CD4-positive, alpha-beta memory T cell (primary cell): Measurements from ENCODE around the gene RAPH1. TPM values are rescaled to one million over a fixed set of nuclear protein-coding genes. Genes with fewer than 3 reads are reported as not detected.
"Not testable (repeated sequence)": the region's sequence is repeated elsewhere in the genome, so short reads cannot be mapped to it uniquely, and the experiment has no call there.

Source experiments
- CTCF ChIA-PET: fragments of 350-600 bp; sonication (Branson Sonifier 250); formaldehyde crosslinking; loops from one replicate; lab custom pipeline; 2021; ENCODE audit warnings: inconsistent platforms; ENCODE audit not compliant: partially characterized antibody; lab: Charles Lee
- POLR2A ChIA-PET: fragments of 350-600 bp; sonication (Branson Sonifier 250); formaldehyde crosslinking; loops from one replicate; lab custom pipeline; 2021; ENCODE audit not compliant: partially characterized antibody; lab: Charles Lee
- DNase-seq, 5 donors: peaks; one replicate each; pipeline versions ENCODE4 v3.0.0 to v3.0.0-alpha.2; 2020 to 2022; ENCODE audit warnings: mixed read lengths in 1 of 5
- H3K27ac ChIP-seq: one replicate; pipeline ENCODE4 v1.7.0; 2013; ENCODE audit warnings: low read depth, low read length
- H3K27me3 ChIP-seq: 2 replicates; pipeline ENCODE4 v1.7.0; 2013; ENCODE audit warnings: mild to moderate bottlenecking, low read length, moderate library complexity; ENCODE audit not compliant: insufficient read depth
- H3K36me3 ChIP-seq: 2 replicates; pipeline ENCODE4 v1.7.0; 2013; ENCODE audit warnings: mild to moderate bottlenecking, low read length, moderate library complexity; ENCODE audit not compliant: insufficient read depth
- H3K4me1 ChIP-seq: 2 replicates; pipeline ENCODE4 v1.7.0; 2013; ENCODE audit warnings: mild to moderate bottlenecking, low read length, moderate library complexity; ENCODE audit not compliant: insufficient read depth
- H3K4me3 ChIP-seq, 2 donors: one replicate each; pipeline ENCODE4 v1.7.0; 2013; ENCODE audit warnings: low read length in 2 of 2, mild to moderate bottlenecking in 1 of 2
- H3K9me3 ChIP-seq, 2 donors: one replicate each; pipeline ENCODE4 v1.7.0; 2013; ENCODE audit warnings: low read length in 2 of 2, control low read depth in 1 of 2; ENCODE audit not compliant: control insufficient read depth in 1 of 2
- H3K27ac Mint-ChIP-seq, 7 donors: one replicate each; pipeline ENCODE4 v1.8.0; 2020 to 2021; ENCODE audit warnings: mixed read lengths in 7 of 7, mild to moderate bottlenecking in 6 of 7, inconsistent platforms in 3 of 7, moderate library complexity in 3 of 7
- H3K27me3 Mint-ChIP-seq, 2 donors: one replicate each; pipeline ENCODE4 v1.8.0; 2020 to 2021; ENCODE audit warnings: mixed read lengths in 2 of 2
- H3K36me3 Mint-ChIP-seq, 2 donors: one replicate each; pipeline ENCODE4 v1.8.0; 2020 to 2021; ENCODE audit warnings: mixed read lengths in 2 of 2, inconsistent platforms in 1 of 2, mild to moderate bottlenecking in 1 of 2
- H3K4me1 Mint-ChIP-seq, 4 donors: one replicate each; pipeline ENCODE4 v1.8.0; 2020 to 2021; ENCODE audit warnings: mixed read lengths in 4 of 4, mild to moderate bottlenecking in 1 of 4
- H3K4me3 Mint-ChIP-seq, 8 donors: one replicate each; pipeline ENCODE4 v1.8.0; 2020 to 2021; ENCODE audit warnings: mixed read lengths in 8 of 8, mild to moderate bottlenecking in 7 of 8, moderate library complexity in 6 of 8, inconsistent platforms in 3 of 8
- H3K9me3 Mint-ChIP-seq, 8 donors: one replicate each; pipeline ENCODE4 v1.8.0; 2020 to 2021; ENCODE audit warnings: mixed read lengths in 8 of 8, mild to moderate bottlenecking in 5 of 8, inconsistent platforms in 3 of 8, moderate library complexity in 1 of 8
- intact Hi-C: fragments of 100-400 bp; cut with micrococcal nuclease; formaldehyde crosslinking; loops from one replicate; pipeline ENCODE4 v1.15.1; 2023
- polyA plus RNA-seq, 2 donors: library from polyadenylated mRNA; unstranded; fragments of 300-500 nt; fragmentation: Illumina TruSeq; gene quantifications; one replicate each; pipeline ENCODE4 v1.2.3, GENCODE V29; 2021
- total RNA-seq, 2 experiments: library from RNA; stranded (reverse); gene quantifications; one replicate each; pipeline ENCODE4 v1.2.3, GENCODE V29; 2021

Gene RAPH1
- total and polyA plus RNA-seq, 4 experiments from 2014 or later: 1.0 to 2.6 (median 1.6) TPM

DNA sequence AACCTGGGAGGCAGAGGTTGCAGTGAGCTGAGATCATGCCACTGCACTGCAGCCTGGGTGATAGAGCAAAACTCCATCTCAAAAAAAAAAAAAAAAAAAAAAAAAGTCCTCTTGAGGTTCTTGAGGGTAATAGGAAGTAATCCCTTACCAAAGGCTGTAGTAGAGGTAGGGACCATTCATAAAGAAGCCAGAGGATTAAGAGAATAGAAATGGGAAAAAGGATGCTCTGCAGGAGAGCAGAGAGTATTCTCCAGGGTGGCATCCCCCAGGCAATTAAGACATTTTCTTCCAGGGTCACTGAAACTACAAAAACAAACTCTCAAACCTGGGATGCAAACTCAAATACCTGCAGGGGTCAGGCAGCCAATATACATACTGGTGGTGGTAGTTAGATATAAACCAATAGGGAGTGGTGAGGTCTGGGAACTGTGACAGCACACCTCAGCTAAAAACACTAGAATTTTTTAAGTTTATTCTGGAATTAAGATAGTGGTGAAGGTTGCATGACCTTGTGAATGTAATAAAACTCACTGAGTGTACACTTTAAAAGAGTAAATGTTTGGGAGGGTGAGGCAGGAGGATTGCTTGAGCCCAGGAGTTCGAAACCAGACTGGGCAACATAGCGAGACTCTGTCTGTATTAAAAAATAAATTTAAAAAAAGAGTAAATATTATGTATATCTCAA lies 24.7 kb downstream of the RAPH1 start:
- Histone ChIP-seq H3K4me1 (no peaks in the 10 kb centered on the region), H3K36me3 (no peaks in the 10 kb centered on the region), H3K9me3 (no peaks in the 10 kb centered on the region), H3K4me3 (no peak overlapping the region), H3K27me3 (no peaks in the 10 kb centered on the region), H3K27ac (no peak overlapping the region)
- Mint-ChIP-seq H3K4me3 (peak overlapping the region in 1 of 8 donors; percentile 4), H3K36me3 (no peaks in the 10 kb centered on the region), H3K4me1 (peaks cover 0 to 1% (median 0%) of the 10 kb centered on the region in 4 donors), H3K27me3 (peaks cover 0 to 1% of the 10 kb centered on the region in 2 donors), H3K27ac (no peak overlapping the region), H3K9me3 (no peaks in the 10 kb centered on the region)
- POLR2A ChIA-PET: no interaction called here
- no peak for DNase-seq
- intact Hi-C loops: no loop called here
- CTCF ChIA-PET: interaction anchor here (1.0 to 1.7 kb wide), 2 partner anchors 24 to 305 kb away, joined by 3 to 5 read pairs; no protein-coding TSS in a partner anchor

DNA sequence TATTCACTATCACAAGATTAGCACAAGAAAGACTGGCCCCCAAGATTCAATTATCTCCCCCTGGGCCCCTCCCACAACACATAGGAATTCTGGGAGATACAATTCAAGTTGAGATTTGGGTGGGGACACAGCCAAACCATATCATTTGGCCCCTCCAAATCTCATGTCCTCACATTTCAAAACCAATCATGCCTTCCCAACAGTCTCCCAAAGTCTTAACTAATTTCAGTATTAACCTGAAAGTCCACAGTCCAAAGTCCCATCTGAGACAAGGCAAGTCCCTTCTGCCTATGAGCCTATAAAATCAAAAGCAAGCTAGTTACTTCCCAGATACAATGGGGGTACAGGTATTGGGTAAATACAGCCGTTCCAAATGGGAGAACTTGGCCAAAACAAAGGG lies 31.6 kb downstream of the RAPH1 start:
- POLR2A ChIA-PET, DNase-seq, H3K4me1 ChIP-seq, H3K36me3 ChIP-seq, H3K27me3 ChIP-seq, H3K9me3 ChIP-seq, H3K4me3 Mint-ChIP-seq, H3K9me3 Mint-ChIP-seq, H3K36me3 Mint-ChIP-seq, CTCF ChIA-PET, H3K27me3 Mint-ChIP-seq, H3K27ac Mint-ChIP-seq, intact Hi-C loops, H3K4me3 ChIP-seq, H3K27ac ChIP-seq: not testable (repeated sequence)
- peaks cover 6 to 11% (median 7%) of the 10 kb centered on the region in 4 donors for H3K4me1 Mint-ChIP-seq

DNA sequence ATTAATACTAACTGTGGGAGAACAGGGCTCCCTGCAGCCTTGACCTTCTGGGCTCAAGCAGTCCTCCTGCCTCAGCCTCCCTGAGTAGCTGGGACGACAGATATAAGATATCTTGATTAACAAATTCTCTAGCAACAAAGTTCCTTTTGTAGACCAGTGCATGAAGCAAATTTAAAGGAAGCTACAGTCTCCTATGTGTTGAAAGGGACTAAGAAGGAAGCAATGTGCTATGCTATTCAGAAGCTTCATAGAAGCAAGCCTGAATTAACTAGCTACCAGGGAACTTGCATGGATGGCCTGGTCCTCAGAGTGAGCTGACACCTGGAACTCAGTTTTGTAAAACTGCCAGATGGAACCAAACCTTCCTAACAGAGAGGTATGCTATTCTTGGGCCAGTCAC lies 33.2 kb downstream of the RAPH1 start:
- Histone ChIP-seq H3K4me1 (no peaks in the 10 kb centered on the region), H3K9me3 (no peaks in the 10 kb centered on the region), H3K4me3 (no peak overlapping the region), H3K36me3 (no peaks in the 10 kb centered on the region), H3K27me3 (no peaks in the 10 kb centered on the region), H3K27ac (no peak overlapping the region)
- POLR2A ChIA-PET: interaction anchor here (0.6 to 0.8 kb wide), 2 partner anchors 16 to 234 kb away, joined by 3 read pairs; no protein-coding TSS in a partner anchor
- Mint-ChIP-seq H3K36me3 (peaks cover 0 to 6% of the 10 kb centered on the region in 2 donors), H3K4me3 (no peak overlapping the region), H3K9me3 (peaks cover 0 to 7% (median 0%) of the 10 kb centered on the region in 8 donors), H3K27me3 (no peaks in the 10 kb centered on the region), H3K27ac (no peak overlapping the region), H3K4me1 (peaks cover 6 to 13% (median 9%) of the 10 kb centered on the region in 4 donors)
- intact Hi-C loops: no loop called here
- no peak for DNase-seq
- CTCF ChIA-PET: interaction anchor here (0.6 kb wide), 2 partner anchors 35 to 282 kb away, joined by 3 to 4 read pairs; no protein-coding TSS in a partner anchor

DNA sequence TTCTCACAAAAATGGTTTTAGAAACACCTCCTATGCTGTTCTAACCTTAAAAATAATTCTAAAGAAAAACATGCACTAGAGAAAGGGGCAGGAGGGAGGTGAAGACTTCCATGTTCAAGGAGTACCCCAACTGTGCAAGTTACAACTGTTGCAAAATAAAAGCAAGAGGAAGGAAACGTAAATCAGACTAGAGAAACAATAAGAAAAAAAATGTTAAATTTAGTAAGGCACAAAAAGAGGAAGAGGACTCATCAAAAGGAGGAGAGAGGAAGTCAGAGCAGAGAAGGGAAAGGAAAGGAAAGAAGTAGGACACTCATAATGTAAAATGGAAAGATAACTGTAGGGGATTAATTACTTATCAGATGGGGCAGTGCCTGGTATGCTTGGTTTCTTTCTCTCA lies 34.1 kb downstream of the RAPH1 start:
- H3K27me3 ChIP-seq: no peaks in the 10 kb centered on the region
- H3K4me1 ChIP-seq: no peaks in the 10 kb centered on the region
- no peaks in the 10 kb centered on the region for H3K9me3 ChIP-seq
- H3K27ac Mint-ChIP-seq: no peak overlapping the region
- no peak for DNase-seq
- ChIA-PET POLR2A (no interaction called here), CTCF (interaction anchor here (0.6 kb wide), 1 partner anchor 283 kb away, joined by 3 read pairs; no protein-coding TSS in a partner anchor)
- H3K4me3 ChIP-seq: no peak overlapping the region
- H3K9me3 Mint-ChIP-seq: peaks cover 0 to 7% (median 0%) of the 10 kb centered on the region in 8 donors
- intact Hi-C loops: no loop called here
- H3K36me3 Mint-ChIP-seq: peaks cover 0 to 6% of the 10 kb centered on the region in 2 donors
- no peaks in the 10 kb centered on the region for H3K27me3 Mint-ChIP-seq
- no peak overlapping the region for H3K4me3 Mint-ChIP-seq
- H3K36me3 ChIP-seq: no peaks in the 10 kb centered on the region
- H3K4me1 Mint-ChIP-seq: peaks cover 6 to 13% (median 9%) of the 10 kb centered on the region in 4 donors
- no peak overlapping the region for H3K27ac ChIP-seq

DNA sequence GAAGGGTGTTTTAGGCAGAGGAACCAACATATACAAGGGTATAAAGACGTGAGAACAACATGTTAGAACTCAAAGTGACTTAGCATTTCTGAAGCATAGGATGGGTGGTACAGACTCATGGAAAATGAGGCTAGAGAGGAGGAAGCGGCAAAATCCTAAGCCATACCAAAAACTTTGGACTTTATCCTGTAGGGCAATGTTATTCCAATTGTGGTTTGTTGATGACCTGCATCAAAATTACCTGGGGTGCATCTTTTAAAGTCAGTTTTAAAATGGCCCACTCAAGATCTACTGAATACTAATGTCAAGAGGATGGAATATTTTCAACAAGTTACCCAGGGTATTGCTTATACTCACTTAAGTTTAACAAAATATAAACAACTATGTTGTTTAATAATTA lies 34.8 kb downstream of the RAPH1 start:
- no peaks in the 10 kb centered on the region for H3K27me3 ChIP-seq
- H3K27ac Mint-ChIP-seq: peak overlapping the region in 1 of 7 donors; percentile 5
- no peak overlapping the region for H3K27ac ChIP-seq
- H3K4me1 Mint-ChIP-seq: peaks cover 6 to 13% (median 9%) of the 10 kb centered on the region in 4 donors
- no peaks in the 10 kb centered on the region for H3K4me1 ChIP-seq
- peaks cover 0 to 7% (median 0%) of the 10 kb centered on the region in 8 donors for H3K9me3 Mint-ChIP-seq
- no peak for DNase-seq
- intact Hi-C loops: no loop called here
- no peaks in the 10 kb centered on the region for H3K9me3 ChIP-seq
- H3K4me3 ChIP-seq: no peak overlapping the region
- POLR2A ChIA-PET: no interaction called here
- no peaks in the 10 kb centered on the region for H3K36me3 ChIP-seq
- peaks cover 0 to 6% of the 10 kb centered on the region in 2 donors for H3K36me3 Mint-ChIP-seq
- no peak overlapping the region for H3K4me3 Mint-ChIP-seq
- no peaks in the 10 kb centered on the region for H3K27me3 Mint-ChIP-seq
- CTCF ChIA-PET: no interaction called here

DNA sequence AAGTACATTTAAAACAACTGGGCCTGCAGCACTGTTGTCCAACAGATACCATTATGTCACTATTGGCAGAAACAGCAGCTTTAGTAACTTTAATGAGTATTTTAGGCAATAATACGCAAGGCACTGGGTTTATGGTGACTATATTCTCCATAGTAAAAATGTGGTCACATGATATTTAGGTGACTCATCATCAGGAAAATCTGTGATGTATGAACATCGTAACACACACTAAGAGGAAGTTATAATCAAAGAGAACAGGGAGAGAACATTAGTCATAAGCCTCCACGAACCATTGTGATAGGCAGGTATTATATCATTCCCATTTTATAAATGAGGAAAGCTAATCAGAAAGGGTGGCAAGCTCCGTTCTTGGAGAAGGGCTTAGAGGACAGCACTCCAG lies 36.9 kb downstream of the RAPH1 start:
- POLR2A ChIA-PET: no interaction called here
- Mint-ChIP-seq H3K4me3 (no peak overlapping the region), H3K4me1 (peaks cover 6 to 13% (median 10%) of the 10 kb centered on the region in 4 donors), H3K9me3 (peaks cover 0 to 3% (median 0%) of the 10 kb centered on the region in 8 donors), H3K27me3 (no peaks in the 10 kb centered on the region), H3K27ac (peak overlapping the region in 2 of 7 donors; percentile 1 to 54), H3K36me3 (no peaks in the 10 kb centered on the region)
- Histone ChIP-seq H3K4me3 (no peak overlapping the region), H3K27me3 (no peaks in the 10 kb centered on the region), H3K9me3 (no peaks in the 10 kb centered on the region), H3K27ac (no peak overlapping the region), H3K4me1 (no peaks in the 10 kb centered on the region), H3K36me3 (no peaks in the 10 kb centered on the region)
- no peak for DNase-seq
- intact Hi-C loops: no loop called here
- CTCF ChIA-PET: no interaction called here

DNA sequence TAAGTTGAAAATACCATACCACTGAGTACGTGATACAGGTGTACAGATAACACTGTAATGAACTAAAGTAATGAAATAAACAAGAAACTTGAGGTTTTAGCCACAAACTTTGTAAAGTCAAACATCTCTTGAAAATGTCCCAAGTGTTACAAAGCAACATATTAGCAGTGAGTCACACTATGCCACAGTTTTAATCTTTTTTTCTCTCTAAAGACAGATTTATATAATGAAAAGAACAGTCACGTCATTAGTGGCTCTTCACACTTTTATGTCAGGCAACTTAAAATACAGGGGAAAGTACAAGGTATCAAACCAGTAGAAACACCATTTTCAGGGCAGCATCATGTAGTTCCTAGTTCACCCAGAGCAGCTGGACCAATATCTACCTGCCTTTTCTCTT lies 42.1 kb downstream of the RAPH1 start:
- Mint-ChIP-seq H3K36me3 (no peaks in the 10 kb centered on the region), H3K27me3 (no peaks in the 10 kb centered on the region), H3K4me1 (peaks cover 0 to 13% (median 0%) of the 10 kb centered on the region in 4 donors), H3K27ac (peak overlapping the region in 6 of 7 donors; percentile 23 to 85 (median 52)), H3K9me3 (no peaks in the 10 kb centered on the region), H3K4me3 (peak overlapping the region in 1 of 8 donors; percentile 46)
- CTCF ChIA-PET: interaction anchor here (2.1 to 7.8 kb wide), 2 partner anchors 8 to 322 kb away, joined by 7 to 93 read pairs; no protein-coding TSS in a partner anchor
- intact Hi-C loops: no loop called here
- Histone ChIP-seq H3K27me3 (no peaks in the 10 kb centered on the region), H3K9me3 (no peaks in the 10 kb centered on the region), H3K36me3 (no peaks in the 10 kb centered on the region), H3K4me1 (no peaks in the 10 kb centered on the region), H3K4me3 (no peak overlapping the region), H3K27ac (no peak overlapping the region)
- POLR2A ChIA-PET: no interaction called here
- DNase-seq: peak in 2 of 5 donors; percentile 6 to 17
